GM21825 (cell line): ENCODE measurements around the gene CD9.
"Not testable (repeated sequence)": the region's sequence is repeated elsewhere in the genome, so short reads cannot be mapped to it uniquely, and the experiment has no call there.

Experiments used
- ATAC-seq: cut with Tn5 transposase; IDR thresholded peaks from one replicate; pipeline ENCODE4 v1.9.1; 2021; ENCODE audit warnings: mild to moderate bottlenecking, moderate library complexity; ENCODE audit not compliant: unreplicated experiment

CD9 gene

DNA sequence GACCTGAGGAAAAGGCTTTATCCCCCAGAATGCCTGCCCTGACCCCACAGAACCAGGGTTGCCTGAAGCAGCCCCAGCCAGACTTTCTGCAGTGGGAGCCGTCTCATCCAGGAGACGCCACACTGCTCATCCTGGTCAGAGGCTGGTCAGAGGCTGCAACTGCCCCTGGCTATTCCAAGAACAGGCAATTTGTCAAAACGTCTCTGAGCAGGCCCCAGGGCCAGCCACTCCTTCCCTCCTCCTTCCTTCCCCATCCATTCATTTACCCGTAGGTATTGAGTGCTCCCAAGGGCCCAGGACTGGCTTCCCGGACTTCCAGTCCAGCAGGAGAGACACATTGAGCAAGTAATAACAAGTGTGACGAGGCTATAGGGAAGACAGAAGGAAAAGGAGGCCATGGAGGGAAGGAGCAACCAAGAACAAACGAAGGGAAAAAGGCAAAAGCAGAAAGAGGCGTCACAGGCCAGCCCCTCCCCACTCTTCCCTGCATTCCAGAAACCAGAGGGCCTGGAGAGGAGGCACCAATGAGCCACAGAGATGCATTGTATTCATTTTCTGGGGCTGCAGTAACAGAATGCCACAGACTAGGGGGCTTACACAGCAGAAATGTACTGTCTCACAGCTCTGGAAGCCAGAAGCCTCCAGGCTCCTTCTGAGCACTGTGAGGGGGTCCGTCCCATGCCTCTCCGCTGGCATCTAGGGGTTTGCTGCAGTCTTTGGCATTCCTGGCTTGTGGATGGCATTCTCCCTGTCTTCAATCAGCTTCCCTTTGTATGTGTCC, 21.0 kb upstream of the CD9 start:
- no peak for ATAC-seq

DNA sequence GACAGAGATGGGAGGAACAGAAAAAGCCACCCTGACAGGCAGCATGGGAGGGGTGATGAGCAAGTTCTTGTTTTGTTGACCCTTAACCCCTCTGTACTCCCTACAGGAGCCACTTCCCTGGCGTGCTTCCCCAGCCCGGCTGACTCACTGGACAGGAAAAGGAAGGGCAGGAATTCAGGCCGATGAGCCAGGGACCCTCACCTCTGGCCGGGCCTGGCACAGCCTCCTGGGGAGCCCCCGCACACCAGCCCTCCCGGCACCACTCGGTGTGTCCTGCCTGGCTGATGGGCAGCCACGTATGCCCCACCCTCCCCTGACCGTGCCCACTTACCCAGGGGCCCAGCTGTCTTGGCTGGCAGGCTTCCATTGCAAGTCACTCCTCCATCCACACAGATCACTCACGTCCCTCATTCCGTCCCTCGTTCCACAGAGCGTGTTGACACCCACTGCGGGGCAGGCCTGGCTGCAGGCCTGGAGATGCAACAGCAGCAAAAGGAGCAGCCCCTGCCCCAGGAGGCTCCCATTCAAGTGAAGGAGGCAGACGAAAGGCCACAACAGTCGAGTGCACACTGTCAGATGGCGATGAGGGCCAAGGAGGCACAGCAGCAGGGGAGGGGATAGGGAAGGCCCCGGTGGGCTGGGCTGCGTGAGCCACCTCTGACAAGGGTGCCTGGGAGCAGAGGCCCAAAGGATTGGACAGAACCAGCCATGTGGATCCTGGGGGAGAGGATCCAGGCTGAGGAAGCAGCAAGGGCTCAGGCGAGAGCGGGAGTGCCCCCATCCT, 19.7 kb upstream of the CD9 start:
- ATAC-seq, result no peak

- no peak for ATAC-seq
These were observed 19.0 kb upstream of the CD9 start for GRCh38 chr12:6181166-6181565.

GRCh38 chr12:6181583-6182278, 18.5 kb upstream of the CD9 start:
- no peak for ATAC-seq

- ATAC-seq, result no peak
These were observed 17.8 kb upstream of the CD9 start for GRCh38 chr12:6182279-6182898.

- no peak for ATAC-seq
These were observed 16.3 kb upstream of the CD9 start for GRCh38 chr12:6183689-6184428.

DNA sequence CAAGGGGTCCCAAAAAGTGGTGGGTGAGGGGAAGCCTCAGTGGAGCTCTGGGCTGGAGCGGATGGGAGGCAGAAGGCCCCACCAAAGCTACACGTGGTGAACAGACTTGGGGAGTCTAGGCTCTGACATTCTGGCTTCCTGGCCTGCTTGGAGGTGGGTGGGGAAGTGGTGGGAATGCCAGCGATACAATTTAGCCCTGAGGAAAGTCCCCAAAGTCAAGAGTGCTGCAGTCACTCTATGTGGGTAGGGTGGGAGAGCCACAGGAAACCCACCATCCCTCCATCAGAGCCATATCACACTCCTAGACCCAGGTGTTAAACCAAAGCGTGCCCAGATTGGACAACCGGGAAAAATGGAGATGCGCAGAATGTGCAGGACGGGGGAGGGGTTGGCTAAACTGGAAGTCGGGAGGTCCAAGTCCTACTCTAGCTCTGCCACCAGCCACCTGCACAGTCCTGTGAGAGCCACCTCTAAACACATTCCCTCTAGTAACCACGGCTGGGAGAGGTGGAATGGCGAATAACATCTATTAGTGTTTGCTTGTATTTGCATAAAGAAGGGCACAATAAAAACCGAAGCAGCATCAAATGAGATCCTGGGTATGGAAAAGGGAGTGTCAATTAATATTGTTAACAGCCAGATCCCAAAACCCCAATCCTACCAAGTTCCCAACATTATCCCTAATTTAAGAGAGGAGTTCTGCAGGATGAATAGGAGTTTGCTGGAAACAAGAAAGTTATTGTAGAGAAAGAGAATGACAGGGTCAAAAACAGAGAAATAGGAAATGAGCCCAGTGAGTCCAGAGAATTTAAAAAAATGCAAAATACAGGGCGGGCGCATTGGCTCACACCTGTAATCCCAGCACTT, 14.0 kb upstream of the CD9 start:
- ATAC-seq, result no peak

- no peak for ATAC-seq
These were observed 12.0 kb upstream of the CD9 start for GRCh38 chr12:6187948-6188793.

DNA sequence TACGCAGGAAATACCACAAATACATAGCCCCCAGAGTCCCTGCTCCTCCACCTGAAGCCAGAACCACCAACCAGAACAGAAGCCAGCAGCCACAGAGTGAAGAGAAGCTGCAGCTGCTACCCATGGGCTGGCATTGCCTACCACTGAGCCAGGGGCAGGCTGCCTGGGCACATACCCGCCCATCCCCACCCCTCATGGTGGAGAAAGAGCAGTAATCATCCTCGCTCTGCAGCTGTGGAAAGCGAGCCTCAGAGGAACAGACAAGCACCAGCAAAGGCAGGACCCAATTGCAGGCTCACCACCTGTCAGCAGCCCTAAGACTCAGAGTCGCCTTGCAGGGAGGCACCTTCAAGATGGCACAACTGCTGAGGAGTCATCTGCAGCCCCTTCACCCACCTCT, 11.2 kb upstream of the CD9 start:
- no peak for ATAC-seq

DNA sequence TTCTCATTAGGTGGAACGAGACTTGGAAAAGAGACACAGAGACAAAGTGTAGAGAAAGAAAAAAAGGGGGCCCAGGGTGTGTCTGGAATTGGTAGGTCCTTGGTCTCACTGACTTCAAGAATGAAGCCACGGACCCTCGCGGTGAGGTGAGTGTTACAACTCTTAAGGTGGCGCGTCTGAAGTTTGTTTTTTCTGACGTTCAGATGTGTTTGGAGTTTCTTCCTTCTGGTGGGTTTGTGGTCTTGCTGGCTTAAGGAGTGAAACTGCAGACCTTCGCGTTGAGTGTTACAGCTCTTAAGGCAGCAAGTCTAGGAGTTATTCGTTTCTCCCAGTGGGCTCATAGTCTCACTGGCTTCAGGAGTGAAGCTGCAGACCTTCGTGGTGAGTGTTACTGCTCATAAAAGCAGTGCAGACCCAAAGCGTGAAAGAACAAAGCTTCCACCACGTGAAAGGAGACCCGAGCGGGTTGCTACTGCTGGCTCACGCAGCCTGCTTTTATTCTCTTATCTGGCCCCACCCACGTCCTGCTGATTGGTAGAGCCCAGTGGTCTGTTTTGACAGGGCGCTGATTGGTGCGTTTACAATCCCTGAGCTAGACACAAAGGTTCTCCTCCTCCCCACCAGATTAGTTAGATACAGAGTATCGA, 10.1 kb upstream of the CD9 start:
- ATAC-seq, result not testable (repeated sequence)

- ATAC-seq, result not testable (repeated sequence)
These were observed 9.3 kb upstream of the CD9 start for GRCh38 chr12:6190767-6191530.

- ATAC-seq, result no peak
These were observed 7.4 kb upstream of the CD9 start for GRCh38 chr12:6192604-6193380.

DNA sequence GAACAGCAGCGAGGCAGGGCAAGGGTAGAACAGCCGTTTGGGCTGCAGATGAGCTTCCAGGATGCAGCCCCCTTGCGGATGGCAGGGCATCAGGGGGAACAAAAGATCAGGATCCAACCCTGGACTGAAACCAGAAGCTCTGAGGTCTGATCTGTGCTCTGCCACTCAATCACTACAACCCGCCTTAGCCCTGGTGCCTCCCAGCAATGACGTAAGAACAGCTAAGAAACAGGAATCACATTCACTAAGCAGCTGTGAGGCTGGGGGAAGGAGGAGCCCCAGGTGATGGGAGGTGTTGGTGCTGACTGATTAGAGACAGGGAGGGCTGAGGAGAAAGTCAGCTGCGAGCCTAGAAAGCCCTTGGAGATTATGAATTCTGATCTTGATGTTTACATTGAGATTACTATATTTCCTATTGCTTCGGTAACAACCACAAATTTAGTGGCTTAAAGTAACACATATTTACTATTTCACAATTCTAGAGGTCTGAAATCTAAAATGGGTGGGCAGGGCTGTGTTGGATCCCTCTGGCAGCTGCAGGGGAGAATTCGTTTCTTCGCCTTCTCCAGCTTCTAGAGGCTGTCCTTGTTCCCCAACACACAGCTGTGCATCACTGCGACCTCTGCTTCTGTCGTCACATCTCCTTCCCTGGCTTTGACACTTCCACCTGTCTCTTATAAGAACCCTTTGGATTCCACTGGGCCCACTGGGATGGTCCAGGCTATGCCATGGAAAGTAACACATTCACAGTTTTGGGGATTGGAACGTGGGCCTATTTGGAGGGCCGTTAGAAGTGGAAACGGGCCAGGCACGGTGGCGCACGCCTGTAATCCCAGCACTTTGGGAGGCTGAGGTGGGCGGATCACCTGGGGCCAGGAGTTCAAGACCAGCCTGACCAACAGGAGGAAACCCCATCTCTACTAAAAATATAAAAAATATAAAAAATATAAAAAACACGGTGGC, 6.1 kb upstream of the CD9 start:
- ATAC-seq, result no peak

DNA sequence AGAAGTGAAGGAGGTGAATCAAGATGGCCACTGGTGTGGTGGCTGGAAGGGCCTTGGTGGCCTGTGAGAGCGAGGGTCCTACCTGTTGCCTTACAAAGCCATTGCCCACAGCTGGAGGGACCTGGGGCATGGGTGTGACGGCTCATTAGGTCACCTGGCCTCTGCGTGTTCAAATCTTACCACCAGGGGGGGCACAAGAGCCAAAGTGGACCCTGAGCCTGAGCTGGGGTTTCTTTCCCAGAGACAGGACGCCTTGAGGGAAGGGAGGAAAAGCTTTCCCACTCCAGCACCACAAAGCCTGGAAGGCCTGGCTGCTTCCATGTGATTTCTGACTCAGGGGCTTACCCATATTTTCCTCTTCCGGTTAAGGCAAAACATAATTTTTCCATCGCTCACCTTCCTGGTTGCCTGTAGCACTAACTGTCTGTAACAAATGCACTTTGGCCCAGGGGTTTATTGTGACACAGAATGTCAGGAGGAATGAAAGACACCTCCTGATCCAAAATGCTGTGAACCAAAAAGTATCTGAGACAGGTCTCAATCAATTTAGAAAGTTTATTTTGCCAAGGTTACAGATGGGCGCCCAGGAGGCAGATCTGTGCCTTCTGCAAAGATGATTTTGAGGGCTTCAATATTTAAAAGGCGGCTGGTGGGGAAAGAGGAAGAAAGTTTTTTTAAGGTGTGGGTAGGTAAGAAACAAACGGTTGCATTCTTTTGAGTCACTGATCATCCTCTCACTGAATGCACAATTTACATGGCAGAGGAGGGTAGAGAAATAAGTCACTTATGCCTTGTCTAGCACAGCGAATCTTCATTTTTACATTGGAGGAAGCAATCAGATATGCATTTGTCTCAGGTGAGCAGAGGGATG, 4.3 kb upstream of the CD9 start:
- no peak for ATAC-seq

DNA sequence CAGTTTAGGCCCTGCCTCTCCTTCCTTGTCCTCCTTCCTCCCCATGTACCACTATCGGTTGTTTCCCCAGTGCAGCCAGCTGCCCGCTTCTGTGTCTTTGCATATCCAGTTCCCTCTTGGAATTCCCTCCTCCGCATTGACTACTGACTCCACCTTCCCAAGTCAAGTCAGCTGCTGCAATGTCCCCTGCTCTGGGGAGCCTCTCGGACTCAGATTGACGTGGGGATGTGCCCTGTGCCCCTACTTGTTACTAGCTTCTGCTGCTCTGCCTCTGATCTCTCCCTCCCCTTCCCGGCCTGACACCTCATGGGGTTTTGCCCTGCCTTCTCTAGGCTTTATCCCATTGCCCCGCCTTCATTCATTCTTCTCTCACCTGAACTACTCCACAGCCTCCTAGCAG, 2.1 kb upstream of the CD9 start:
- no peak for ATAC-seq
